HG03469 (cell line): ENCODE results near the gene MYZAP.

Experiments used
- ATAC-seq: cut with Tn5 transposase; IDR thresholded peaks from one replicate; pipeline ENCODE4 v1.9.1; 2021; ENCODE audit warnings: mild to moderate bottlenecking, moderate library complexity, moderate number of reproducible peaks; ENCODE audit not compliant: unreplicated experiment

The MYZAP gene

GRCh38 chr15:57618325-57618724 is 26.6 kb downstream of the MYZAP start:
- ATAC-seq = no peak

- no peak for ATAC-seq
Observed at GRCh38 chr15:57619746-57620145, 28.0 kb downstream of the MYZAP start.

- no peak for ATAC-seq
Observed at GRCh38 chr15:57624730-57625129, 33.0 kb downstream of the MYZAP start.

- ATAC-seq = no peak
Observed at GRCh38 chr15:57625703-57626448, 34.2 kb downstream of the MYZAP start.

- no peak for ATAC-seq
Observed at GRCh38 chr15:57626713-57627440, 35.2 kb downstream of the MYZAP start.

GRCh38 chr15:57631386-57632110 is 39.8 kb downstream of the MYZAP start:
- ATAC-seq = no peak

GRCh38 chr15:57634290-57634689 is 42.6 kb downstream of the MYZAP start:
- no peak for ATAC-seq

GRCh38 chr15:57635300-57635909 is 43.7 kb downstream of the MYZAP start:
- no peak for ATAC-seq

- no peak for ATAC-seq
Observed at GRCh38 chr15:57637846-57638245, 46.1 kb downstream of the MYZAP start.

- no peak for ATAC-seq
Observed at GRCh38 chr15:57639306-57639705, 47.6 kb downstream of the MYZAP start.

GRCh38 chr15:57640930-57641682 is 49.4 kb downstream of the MYZAP start:
- no peak for ATAC-seq

GRCh38 chr15:57643826-57644225 is 52.1 kb downstream of the MYZAP start:
- ATAC-seq = no peak

- ATAC-seq = no peak
Observed at GRCh38 chr15:57646087-57646486, 54.4 kb downstream of the MYZAP start.

- ATAC-seq = no peak
Observed at GRCh38 chr15:57647071-57647790, 55.5 kb downstream of the MYZAP start.

GRCh38 chr15:57647791-57648130 is 56.1 kb downstream of the MYZAP start:
- ATAC-seq = no peak

GRCh38 chr15:57649138-57649537 is 57.4 kb downstream of the MYZAP start:
- ATAC-seq = no peak

- no peak for ATAC-seq
Observed at GRCh38 chr15:57651445-57651844, 59.7 kb downstream of the MYZAP start.

- no peak for ATAC-seq
Observed at GRCh38 chr15:57652481-57652880, 60.8 kb downstream of the MYZAP start.

- ATAC-seq = no peak
Observed at GRCh38 chr15:57654153-57654852, 62.6 kb downstream of the MYZAP start.
